Panc1 (cell line): ENCODE data around the gene LEPROT.

Experiments used
- CTCF ChIP-seq: fragments of 450-650 bp; IDR thresholded peaks from 2 replicates; pipeline ENCODE4 v1.5.1; 2017; ENCODE audit warnings: mild to moderate bottlenecking
- POLR2AphosphoS5 ChIP-seq: IDR thresholded peaks from 2 replicates; pipeline ENCODE4 v1.6.1; 2012; ENCODE audit warnings: mild to moderate bottlenecking, low read depth, low read length, moderate library complexity
- SIN3A ChIP-seq: IDR thresholded peaks from 2 replicates; pipeline ENCODE4 v1.6.1; 2012; ENCODE audit warnings: low read depth, mild to moderate bottlenecking, low read length, moderate library complexity, borderline replicate concordance; ENCODE audit not compliant: insufficient read depth

GRCh38 chr1:65409816-65410326, 10.6 kb upstream of the LEPROT start:
- TF ChIP-seq POLR2AphosphoS5: no peak
- TF ChIP-seq CTCF: no peak
- no peak for TF ChIP-seq SIN3A
